Neuronal stem cell (in vitro differentiated cells): ENCODE results near the gene METTL21A.

Experiments used
- DNase-seq: peaks from one replicate; pipeline ENCODE4 v3.0.0-alpha.2; 2013; ENCODE audit warnings: low spot score
- H2AFZ ChIP-seq: one replicate; pipeline ENCODE4 v1.6.1; 2013; ENCODE audit warnings: mild to moderate bottlenecking, low read length, inconsistent platforms
- H2AK5ac ChIP-seq: 2 replicates; pipeline ENCODE4 v1.6.1; 2013; ENCODE audit warnings: low read depth, mild to moderate bottlenecking, inconsistent platforms, low read length, moderate library complexity, mixed read lengths
- H2BK120ac ChIP-seq: 2 replicates; pipeline ENCODE4 v1.6.1; 2013; ENCODE audit warnings: low read depth, mild to moderate bottlenecking, inconsistent platforms, low read length, moderate library complexity, mixed read lengths
- H2BK12ac ChIP-seq: one replicate; pipeline ENCODE4 v1.6.1; 2013; ENCODE audit warnings: low read length, inconsistent platforms
- H2BK15ac ChIP-seq: 2 replicates; pipeline ENCODE4 v1.6.1; 2013; ENCODE audit warnings: mild to moderate bottlenecking, low read length, inconsistent platforms, mixed read lengths
- H2BK5ac ChIP-seq: one replicate; pipeline ENCODE4 v1.6.1; 2013; ENCODE audit warnings: inconsistent platforms, mild to moderate bottlenecking, low read length, moderate library complexity
- H3K14ac ChIP-seq: one replicate; pipeline ENCODE4 v1.6.1; 2013; ENCODE audit warnings: low read length, inconsistent platforms
- H3K18ac ChIP-seq: 2 replicates; pipeline ENCODE4 v1.6.1; 2013; ENCODE audit warnings: low read length, inconsistent platforms
- H3K23ac ChIP-seq: 2 replicates; pipeline ENCODE4 v1.6.1; 2013; ENCODE audit warnings: low read depth, mild to moderate bottlenecking, mixed read lengths, low read length, inconsistent platforms; ENCODE audit not compliant: poor library complexity
- H3K27ac ChIP-seq: replicated peaks from 3 replicates; pipeline ENCODE4 v1.5.1; 2013; ENCODE audit warnings: low read length, inconsistent platforms
- H3K27me3 ChIP-seq, 3 experiments: 2 replicates each; pipeline ENCODE4 v1.6.1; 2013; ENCODE audit warnings: low read length in 3 of 3, mild to moderate bottlenecking in 2 of 3, inconsistent platforms in 1 of 3, low read depth in 1 of 3, mixed read lengths in 1 of 3, moderate library complexity in 1 of 3; ENCODE audit not compliant: control insufficient read depth in 3 of 3, insufficient read depth in 3 of 3
- H3K36me3 ChIP-seq, 2 donors: replicated peaks in 1 of 2; 2 replicates each; pipeline ENCODE4 v1.6.1; 2013; ENCODE audit warnings: low read length in 2 of 2; ENCODE audit not compliant: control insufficient read depth in 2 of 2, insufficient read depth in 2 of 2
- H3K4ac ChIP-seq: 2 replicates; pipeline ENCODE4 v1.6.1; 2013; ENCODE audit warnings: inconsistent platforms, mild to moderate bottlenecking, low read length, moderate library complexity
- H3K4me1 ChIP-seq, 2 donors: 1 replicate in 1 of 2; 2 replicates in 1 of 2; pipeline ENCODE4 v1.6.1; 2013; ENCODE audit warnings: low read length in 2 of 2, low read depth in 1 of 2; ENCODE audit not compliant: control insufficient read depth in 2 of 2, insufficient read depth in 1 of 2
- H3K4me2 ChIP-seq: one replicate; pipeline ENCODE4 v1.6.1; 2013; ENCODE audit warnings: mild to moderate bottlenecking, low read length, inconsistent platforms; ENCODE audit not compliant: insufficient read depth, poor library complexity, severe bottlenecking
- H3K4me3 ChIP-seq, 2 donors: 2 replicates each; pipeline ENCODE4 v1.5.1; 2013; ENCODE audit warnings: low read length in 2 of 2, mild to moderate bottlenecking in 2 of 2, inconsistent platforms in 1 of 2, moderate library complexity in 1 of 2
- H3K79me1 ChIP-seq: one replicate; pipeline ENCODE4 v1.6.1; 2013; ENCODE audit warnings: low read depth, mild to moderate bottlenecking, inconsistent platforms, low read length, moderate library complexity
- H3K9ac ChIP-seq: one replicate; pipeline ENCODE4 v1.6.1; 2013; ENCODE audit warnings: mild to moderate bottlenecking, low read depth, low read length, inconsistent platforms; ENCODE audit not compliant: poor library complexity
- H3K9me3 ChIP-seq, 2 donors: replicated peaks in 1 of 2; 2 replicates each; pipeline versions ENCODE3 to v1.6.1; 2013; ENCODE audit warnings: low read length in 2 of 2, mild to moderate bottlenecking in 2 of 2, inconsistent platforms in 1 of 2, low read depth in 1 of 2, mixed read lengths in 1 of 2, moderate library complexity in 1 of 2; ENCODE audit not compliant: control insufficient read depth in 2 of 2, insufficient read depth in 1 of 2
- H4K8ac ChIP-seq: one replicate; pipeline ENCODE4 v1.6.1; 2013; ENCODE audit warnings: low read depth, mild to moderate bottlenecking, inconsistent platforms, low read length, moderate library complexity
- H4K91ac ChIP-seq: one replicate; pipeline ENCODE4 v1.6.1; 2013; ENCODE audit warnings: low read length, low read depth, mild to moderate bottlenecking, inconsistent platforms; ENCODE audit not compliant: poor library complexity
- WGBS, 2 donors: extraction: QIAGEN DNeasy Blood & Tissue Kit; methylation state at CpG; one replicate each; pipeline ENCODE4 v1.1.7; 2013; ENCODE audit warnings: missing lambda C conversion rate in 2 of 2, mixed read lengths in 1 of 2; ENCODE audit not compliant: insufficient read length in 2 of 2, insufficient replicate concordance in 1 of 2; ENCODE audit errors: extremely low coverage in 2 of 2; 5-methylcytosine and 5-hydroxymethylcytosine counted together

The METTL21A gene

GRCh38 chr2:207670887-207671286 lies 45.7 kb upstream of the METTL21A start:
- WGBS, 2 donors, result no CpG with 5 or more reads among the region's 6 CpGs
- H3K27me3 ChIP-seq, result no peaks in the 10 kb centered on the region
- H3K4me3 ChIP-seq, result no peak overlapping the region
- H3K9ac ChIP-seq, result no peak overlapping the region
- H3K4me2 ChIP-seq, result no peak overlapping the region
- DNase-seq, result no peak
- H3K23ac ChIP-seq, result no peak overlapping the region
- no peaks in the 10 kb centered on the region for H3K4me1 ChIP-seq
- H2BK15ac ChIP-seq, result no peak overlapping the region
- H3K9me3 ChIP-seq, result no peaks in the 10 kb centered on the region
- no peak overlapping the region for H3K14ac ChIP-seq
- H3K18ac ChIP-seq, result no peak overlapping the region
- H3K36me3 ChIP-seq, result no peaks in the 10 kb centered on the region
- peak overlapping the region; percentile 32 for H2AFZ ChIP-seq
- H2BK120ac ChIP-seq, result no peak overlapping the region
- H3K27ac ChIP-seq, result no peak overlapping the region
- H4K91ac ChIP-seq, result no peak overlapping the region
- no peaks in the 10 kb centered on the region for H3K79me1 ChIP-seq
- no peak overlapping the region for H2BK12ac ChIP-seq
- H3K4ac ChIP-seq, result no peak overlapping the region
- no peak overlapping the region for H4K8ac ChIP-seq
- no peak overlapping the region for H2BK5ac ChIP-seq
- H2AK5ac ChIP-seq, result no peak overlapping the region

- no peaks in the 10 kb centered on the region for H3K9me3 ChIP-seq
- no peak overlapping the region for H2BK5ac ChIP-seq
- H4K91ac ChIP-seq, result no peak overlapping the region
- H3K27ac ChIP-seq, result no peak overlapping the region
- H3K79me1 ChIP-seq, result no peaks in the 10 kb centered on the region
- no peak overlapping the region for H2BK15ac ChIP-seq
- H3K18ac ChIP-seq, result no peak overlapping the region
- H3K4ac ChIP-seq, result no peak overlapping the region
- no peak overlapping the region for H2BK12ac ChIP-seq
- H2AK5ac ChIP-seq, result no peak overlapping the region
- H3K27me3 ChIP-seq, result peaks cover 0 to 4% (median 0%) of the 10 kb centered on the region in 3 experiments
- WGBS, 2 donors, result no CpG with 5 or more reads among the region's 5 CpGs
- no peak overlapping the region for H3K4me2 ChIP-seq
- no peak overlapping the region for H3K4me3 ChIP-seq
- DNase-seq, result no peak
- H2AFZ ChIP-seq, result no peak overlapping the region
- H2BK120ac ChIP-seq, result no peak overlapping the region
- H3K4me1 ChIP-seq, result peaks cover 0 to 3% of the 10 kb centered on the region in 2 donors
- H3K14ac ChIP-seq, result no peak overlapping the region
- H3K36me3 ChIP-seq, result no peaks in the 10 kb centered on the region
- no peak overlapping the region for H3K23ac ChIP-seq
- no peak overlapping the region for H4K8ac ChIP-seq
- H3K9ac ChIP-seq, result no peak overlapping the region
These were observed 38.8 kb upstream of the METTL21A start for GRCh38 chr2:207663870-207664545.

GRCh38 chr2:207662203-207662602 lies 37.0 kb upstream of the METTL21A start:
- WGBS, 2 donors, result no CpG with 5 or more reads among the region's 2 CpGs
- Histone ChIP-seq H4K91ac (no peak overlapping the region), H4K8ac (no peak overlapping the region), H3K36me3 (no peaks in the 10 kb centered on the region), H3K4me1 (peaks cover 0 to 3% of the 10 kb centered on the region in 2 donors), H3K9me3 (no peaks in the 10 kb centered on the region), H3K4me3 (no peak overlapping the region), H3K14ac (no peak overlapping the region), H2AFZ (no peak overlapping the region), H3K4ac (no peak overlapping the region), H3K23ac (no peak overlapping the region), H3K79me1 (no peaks in the 10 kb centered on the region), H2BK15ac (no peak overlapping the region), H3K9ac (no peak overlapping the region), H3K18ac (no peak overlapping the region), H2AK5ac (no peak overlapping the region), H2BK12ac (no peak overlapping the region), H3K4me2 (no peak overlapping the region), H2BK120ac (no peak overlapping the region), H2BK5ac (no peak overlapping the region), H3K27ac (no peak overlapping the region), H3K27me3 (peaks cover 0 to 4% (median 0%) of the 10 kb centered on the region in 3 experiments)
- no peak for DNase-seq

- H2BK5ac ChIP-seq, result no peak overlapping the region
- H4K8ac ChIP-seq, result no peak overlapping the region
- no peak overlapping the region for H2BK120ac ChIP-seq
- no peaks in the 10 kb centered on the region for H3K9me3 ChIP-seq
- H2BK12ac ChIP-seq, result no peak overlapping the region
- no peak overlapping the region for H4K91ac ChIP-seq
- no peaks in the 10 kb centered on the region for H3K79me1 ChIP-seq
- WGBS, 2 donors, result no CpG with 5 or more reads among the region's 7 CpGs
- H2AFZ ChIP-seq, result peak overlapping the region; percentile 69
- no peak overlapping the region for H2BK15ac ChIP-seq
- H3K27me3 ChIP-seq, result peaks cover 0 to 4% (median 0%) of the 10 kb centered on the region in 3 experiments
- H3K4me3 ChIP-seq, result no peak overlapping the region
- no peak overlapping the region for H2AK5ac ChIP-seq
- peak overlapping the region; percentile 90 for H3K18ac ChIP-seq
- no peak overlapping the region for H3K4me2 ChIP-seq
- DNase-seq, result no peak
- H3K36me3 ChIP-seq, result no peaks in the 10 kb centered on the region
- H3K27ac ChIP-seq, result no peak overlapping the region
- no peak overlapping the region for H3K4ac ChIP-seq
- no peak overlapping the region for H3K23ac ChIP-seq
- H3K4me1 ChIP-seq, result peaks cover 0 to 3% of the 10 kb centered on the region in 2 donors
- no peak overlapping the region for H3K14ac ChIP-seq
- H3K9ac ChIP-seq, result no peak overlapping the region
These were observed 35.8 kb upstream of the METTL21A start for GRCh38 chr2:207660994-207661393.
